Astrocyte (in vitro differentiated cells and primary cell): ENCODE results near the gene FLOT2. TPM values are rescaled to one million over a fixed set of nuclear protein-coding genes. Genes with fewer than 3 reads are reported as not detected.

Source experiments
- DNase-seq: peaks from one replicate; pipeline ENCODE4 v3.0.0-alpha.2; 2010; ENCODE audit warnings: low read depth
- FAIRE-seq: peaks from 2 replicates; lab custom pipeline; 2011; peaks lifted over from hg19 to GRCh38; lab: Jason Lieb, UNC
- H2AFZ ChIP-seq: 2 replicates; pipeline ENCODE4 v1.6.0; 2012; ENCODE audit warnings: low read depth, low read length, inconsistent platforms
- H3K27ac ChIP-seq: 2 replicates; pipeline ENCODE4 v1.5.1; 2011; ENCODE audit warnings: low read depth, low read length, inconsistent platforms
- H3K27me3 ChIP-seq: 2 replicates; pipeline ENCODE4 v1.6.0; 2011; ENCODE audit warnings: low read length, inconsistent platforms; ENCODE audit not compliant: insufficient read depth
- H3K36me3 ChIP-seq: 2 replicates; pipeline ENCODE4 v1.5.1; 2011; ENCODE audit warnings: low read length, inconsistent platforms; ENCODE audit not compliant: insufficient read depth
- H3K4me1 ChIP-seq: 2 replicates; pipeline ENCODE4 v1.5.1; 2011; ENCODE audit warnings: low read length, inconsistent platforms; ENCODE audit not compliant: insufficient read depth
- H3K4me2 ChIP-seq: 2 replicates; pipeline ENCODE4 v1.6.0; 2012; ENCODE audit warnings: low read length, inconsistent platforms
- H3K4me3 ChIP-seq: 2 replicates; pipeline ENCODE4 v1.5.1; 2011; ENCODE audit warnings: low read depth, mild to moderate bottlenecking, low read length, inconsistent platforms; ENCODE audit not compliant: insufficient read depth
- H3K79me2 ChIP-seq: 2 replicates; pipeline ENCODE4 v1.6.0; 2012; ENCODE audit warnings: mild to moderate bottlenecking, low read length, inconsistent platforms; ENCODE audit not compliant: insufficient read depth
- H3K9ac ChIP-seq: 2 replicates; pipeline ENCODE4 v1.6.0; 2012; ENCODE audit warnings: mild to moderate bottlenecking, low read length, inconsistent platforms
- H3K9me3 ChIP-seq: 2 replicates; pipeline ENCODE4 v1.5.1; 2012; ENCODE audit warnings: low read depth, mild to moderate bottlenecking, low read length, inconsistent platforms; ENCODE audit not compliant: insufficient read depth
- H4K20me1 ChIP-seq: 2 replicates; pipeline ENCODE4 v1.6.0; 2012; ENCODE audit warnings: low read length, inconsistent platforms; ENCODE audit not compliant: insufficient read depth
- H3K27ac Mint-ChIP-seq: one replicate; pipeline ENCODE4 v1.8.0; 2021; ENCODE audit warnings: mild to moderate bottlenecking, mixed read lengths; ENCODE audit not compliant: unreplicated experiment
- H3K27me3 Mint-ChIP-seq: one replicate; pipeline ENCODE4 v1.8.0; 2021; ENCODE audit warnings: low read depth, mixed read lengths; ENCODE audit not compliant: unreplicated experiment
- H3K36me3 Mint-ChIP-seq: one replicate; pipeline ENCODE4 v1.8.0; 2021; ENCODE audit warnings: low read depth, mixed read lengths; ENCODE audit not compliant: unreplicated experiment
- H3K4me1 Mint-ChIP-seq: one replicate; pipeline ENCODE4 v1.8.0; 2021; ENCODE audit warnings: low read depth, mixed read lengths; ENCODE audit not compliant: unreplicated experiment
- H3K4me3 Mint-ChIP-seq: one replicate; pipeline ENCODE4 v1.8.0; 2021; ENCODE audit warnings: mild to moderate bottlenecking, moderate library complexity, mixed read lengths; ENCODE audit not compliant: unreplicated experiment
- H3K9me3 Mint-ChIP-seq: one replicate; pipeline ENCODE4 v1.8.0; 2021; ENCODE audit warnings: mild to moderate bottlenecking, mixed read lengths; ENCODE audit not compliant: unreplicated experiment
- EZH2 ChIP-seq: IDR thresholded peaks from 2 replicates; pipeline ENCODE4 v1.6.1; 2012; ENCODE audit warnings: mild to moderate bottlenecking, low read length, inconsistent platforms; ENCODE audit not compliant: insufficient read depth
- total RNA-seq: library from RNA; stranded (reverse); gene quantifications from 2 replicates; pipeline ENCODE4 v1.2.1, GENCODE V29; 2021
- TF ChIP-seq, protein P1 (sequence below): IDR thresholded peaks from 2 replicates; pipeline ENCODE4 v1.5.1; 2011; ENCODE audit warnings: low read depth, mild to moderate bottlenecking, inconsistent platforms, low read length, moderate library complexity; ENCODE audit not compliant: insufficient read depth

Gene FLOT2
- total RNA-seq, 1 donor from 2014 or later = 84.4 TPM

DNA sequence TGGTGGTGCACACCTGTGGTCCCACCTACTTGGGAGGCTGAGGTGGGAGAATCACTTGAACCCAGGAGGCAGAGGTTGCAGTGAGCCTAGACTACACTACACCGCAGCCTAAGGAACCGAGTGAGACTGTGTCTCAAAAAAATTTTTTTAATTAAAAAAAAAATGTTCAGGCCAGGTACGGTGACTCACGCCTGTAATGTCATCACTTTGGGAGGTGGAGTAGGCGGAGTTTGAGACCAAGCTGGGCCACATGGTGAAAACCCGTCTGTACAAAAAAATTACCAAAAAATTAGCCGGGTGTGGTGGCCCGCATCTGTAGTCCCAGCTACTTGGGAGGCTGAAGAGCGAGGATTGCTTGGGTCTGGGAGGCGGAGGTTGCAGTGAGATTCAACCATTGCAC is 51.3 kb downstream of the FLOT2 start:
- no peak for FAIRE-seq
- H3K79me2 ChIP-seq = peaks cover 14% of the 10 kb centered on the region
- no peaks in the 10 kb centered on the region for H3K9me3 ChIP-seq
- no peaks in the 10 kb centered on the region for H3K9me3 Mint-ChIP-seq
- no peak overlapping the region for H3K9ac ChIP-seq
- H3K27me3 ChIP-seq = no peaks in the 10 kb centered on the region
- no peak overlapping the region for H3K27ac Mint-ChIP-seq
- H3K27me3 Mint-ChIP-seq = no peaks in the 10 kb centered on the region
- H4K20me1 ChIP-seq = no peaks in the 10 kb centered on the region
- no peak overlapping the region for H2AFZ ChIP-seq
- no peak overlapping the region for H3K4me2 ChIP-seq
- H3K36me3 ChIP-seq = no peaks in the 10 kb centered on the region
- no peak overlapping the region for H3K4me3 ChIP-seq
- H3K4me1 Mint-ChIP-seq = peaks cover 4% of the 10 kb centered on the region
- no peak overlapping the region for H3K4me3 Mint-ChIP-seq
- no peaks in the 10 kb centered on the region for H3K36me3 Mint-ChIP-seq
- no peak for DNase-seq
- H3K27ac ChIP-seq = no peak overlapping the region
- peaks cover 5% of the 10 kb centered on the region for H3K4me1 ChIP-seq
- no peak for TF ChIP-seq EZH2
- TF ChIP-seq, protein P1, sequence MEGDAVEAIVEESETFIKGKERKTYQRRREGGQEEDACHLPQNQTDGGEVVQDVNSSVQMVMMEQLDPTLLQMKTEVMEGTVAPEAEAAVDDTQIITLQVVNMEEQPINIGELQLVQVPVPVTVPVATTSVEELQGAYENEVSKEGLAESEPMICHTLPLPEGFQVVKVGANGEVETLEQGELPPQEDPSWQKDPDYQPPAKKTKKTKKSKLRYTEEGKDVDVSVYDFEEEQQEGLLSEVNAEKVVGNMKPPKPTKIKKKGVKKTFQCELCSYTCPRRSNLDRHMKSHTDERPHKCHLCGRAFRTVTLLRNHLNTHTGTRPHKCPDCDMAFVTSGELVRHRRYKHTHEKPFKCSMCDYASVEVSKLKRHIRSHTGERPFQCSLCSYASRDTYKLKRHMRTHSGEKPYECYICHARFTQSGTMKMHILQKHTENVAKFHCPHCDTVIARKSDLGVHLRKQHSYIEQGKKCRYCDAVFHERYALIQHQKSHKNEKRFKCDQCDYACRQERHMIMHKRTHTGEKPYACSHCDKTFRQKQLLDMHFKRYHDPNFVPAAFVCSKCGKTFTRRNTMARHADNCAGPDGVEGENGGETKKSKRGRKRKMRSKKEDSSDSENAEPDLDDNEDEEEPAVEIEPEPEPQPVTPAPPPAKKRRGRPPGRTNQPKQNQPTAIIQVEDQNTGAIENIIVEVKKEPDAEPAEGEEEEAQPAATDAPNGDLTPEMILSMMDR = no peak

DNA sequence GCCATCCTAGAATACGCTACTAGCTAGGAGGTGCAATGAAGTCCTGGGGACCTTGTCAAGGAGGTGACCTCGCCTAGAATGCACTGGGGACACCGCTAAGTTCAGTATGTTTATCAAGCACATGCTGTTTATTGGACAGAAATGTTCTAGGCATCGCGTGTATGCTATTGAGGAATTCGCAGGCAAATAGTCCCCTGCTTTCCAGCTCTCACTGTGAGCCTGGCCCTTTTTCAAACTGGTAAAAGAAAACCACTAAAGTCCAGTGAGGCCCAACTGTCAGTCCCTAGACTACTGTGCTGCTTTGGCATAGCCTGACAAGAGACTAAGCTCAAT is 53.8 kb downstream of the FLOT2 start:
- no peaks in the 10 kb centered on the region for H3K27me3 ChIP-seq
- Mint-ChIP-seq H3K27ac (no peak overlapping the region), H3K27me3 (no peaks in the 10 kb centered on the region), H3K9me3 (no peaks in the 10 kb centered on the region), H3K4me1 (peaks cover 14% of the 10 kb centered on the region), H3K36me3 (no peaks in the 10 kb centered on the region), H3K4me3 (peak overlapping the region; percentile 76)
- H4K20me1 ChIP-seq = peaks cover 13% of the 10 kb centered on the region
- H2AFZ ChIP-seq = peak overlapping the region; percentile 15
- FAIRE-seq = no peak
- DNase-seq = no peak
- no peak overlapping the region for H3K4me2 ChIP-seq
- H3K9ac ChIP-seq = no peak overlapping the region
- TF ChIP-seq EZH2 = no peak
- TF ChIP-seq, protein P1 = no peak
- no peak overlapping the region for H3K4me3 ChIP-seq
- H3K9me3 ChIP-seq = no peaks in the 10 kb centered on the region
- H3K4me1 ChIP-seq = peaks cover 8% of the 10 kb centered on the region
- no peaks in the 10 kb centered on the region for H3K36me3 ChIP-seq
- H3K27ac ChIP-seq = no peak overlapping the region
- peaks cover 37% of the 10 kb centered on the region for H3K79me2 ChIP-seq

DNA sequence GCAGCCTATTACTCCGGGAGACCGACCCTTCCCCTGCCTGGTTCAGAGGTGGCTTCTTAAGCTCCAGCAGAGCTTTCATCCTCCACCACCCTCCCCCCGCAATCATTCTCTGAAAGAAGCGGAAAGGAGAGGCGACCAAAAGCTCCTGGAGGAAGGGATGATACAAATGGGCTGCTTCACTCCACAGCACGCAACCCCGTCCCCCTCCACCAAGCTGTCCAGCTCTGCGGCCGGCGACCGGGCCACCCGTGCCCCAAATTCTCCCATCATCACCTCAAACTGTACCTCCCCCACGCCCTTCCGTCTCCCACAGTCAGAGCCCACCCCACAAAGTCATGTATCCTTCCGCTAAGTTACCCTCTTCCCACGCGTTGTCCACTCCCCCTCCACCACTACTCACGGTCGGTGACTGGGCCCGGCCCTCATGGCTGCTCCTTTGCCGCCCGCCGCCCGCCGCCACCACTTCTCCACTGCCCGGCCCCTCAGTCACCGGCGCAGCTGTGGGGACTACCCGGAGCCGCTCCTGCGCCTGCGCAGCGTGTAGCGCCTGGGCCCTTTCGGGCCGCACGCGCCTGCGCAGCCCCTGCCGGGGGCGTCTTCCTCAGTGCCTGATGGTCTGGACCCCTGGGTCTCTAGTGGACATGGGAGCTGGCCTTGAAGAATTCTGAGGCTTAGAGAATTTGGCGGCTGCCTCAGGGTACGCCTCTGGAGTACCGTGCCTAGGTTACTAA is 55.1 kb downstream of the FLOT2 start, which contains the start of gene FAM222B:
Gene FAM222B, minus strand, starts transcription at position 509 of the 731 bp plus-strand sequence. CDS start 76,123 bp downstream, outside the sequence.
- Mint-ChIP-seq H3K27me3 (no peaks in the 10 kb centered on the region), H3K36me3 (no peaks in the 10 kb centered on the region), H3K4me1 (peaks cover 14% of the 10 kb centered on the region), H3K4me3 (peak within 1 kb of the TSS; percentile 99), H3K27ac (peak within 1 kb of the TSS; percentile 97), H3K9me3 (no peaks in the 10 kb centered on the region)
- peak within 1 kb of the TSS; percentile 93 for H3K4me2 ChIP-seq
- H3K4me3 ChIP-seq = peak within 1 kb of the TSS; percentile 92
- H3K4me1 ChIP-seq = peaks cover 8% of the 10 kb centered on the region
- H2AFZ ChIP-seq = peak within 1 kb of the TSS; percentile 88
- H4K20me1 ChIP-seq = peaks cover 13% of the 10 kb centered on the region
- no peaks in the 10 kb centered on the region for H3K27me3 ChIP-seq
- peak within 1 kb of the TSS; percentile 90 for H3K9ac ChIP-seq
- TF ChIP-seq, protein P1 = no peak
- no peak for TF ChIP-seq EZH2
- FAIRE-seq (no peak), DNase-seq (peak; percentile 54)
- H3K79me2 ChIP-seq = peaks cover 49% of the 10 kb centered on the region
- H3K9me3 ChIP-seq = no peaks in the 10 kb centered on the region
- H3K27ac ChIP-seq = peak within 1 kb of the TSS; percentile 61
- no peaks in the 10 kb centered on the region for H3K36me3 ChIP-seq
